GM18508 (cell line): Measurements from ENCODE around the gene MYT1.

ENCODE experiments used
- ATAC-seq: cut with Tn5 transposase; IDR thresholded peaks from one replicate; pipeline ENCODE4 v1.9.1; 2021; ENCODE audit warnings: moderate number of reproducible peaks; ENCODE audit not compliant: insufficient read depth, unreplicated experiment

MYT1 gene

GRCh38 chr20:64153861-64154589, 10.2 kb upstream of the MYT1 start:
- no peak for ATAC-seq

GRCh38 chr20:64154590-64155257, 9.5 kb upstream of the MYT1 start:
- no peak for ATAC-seq

DNA sequence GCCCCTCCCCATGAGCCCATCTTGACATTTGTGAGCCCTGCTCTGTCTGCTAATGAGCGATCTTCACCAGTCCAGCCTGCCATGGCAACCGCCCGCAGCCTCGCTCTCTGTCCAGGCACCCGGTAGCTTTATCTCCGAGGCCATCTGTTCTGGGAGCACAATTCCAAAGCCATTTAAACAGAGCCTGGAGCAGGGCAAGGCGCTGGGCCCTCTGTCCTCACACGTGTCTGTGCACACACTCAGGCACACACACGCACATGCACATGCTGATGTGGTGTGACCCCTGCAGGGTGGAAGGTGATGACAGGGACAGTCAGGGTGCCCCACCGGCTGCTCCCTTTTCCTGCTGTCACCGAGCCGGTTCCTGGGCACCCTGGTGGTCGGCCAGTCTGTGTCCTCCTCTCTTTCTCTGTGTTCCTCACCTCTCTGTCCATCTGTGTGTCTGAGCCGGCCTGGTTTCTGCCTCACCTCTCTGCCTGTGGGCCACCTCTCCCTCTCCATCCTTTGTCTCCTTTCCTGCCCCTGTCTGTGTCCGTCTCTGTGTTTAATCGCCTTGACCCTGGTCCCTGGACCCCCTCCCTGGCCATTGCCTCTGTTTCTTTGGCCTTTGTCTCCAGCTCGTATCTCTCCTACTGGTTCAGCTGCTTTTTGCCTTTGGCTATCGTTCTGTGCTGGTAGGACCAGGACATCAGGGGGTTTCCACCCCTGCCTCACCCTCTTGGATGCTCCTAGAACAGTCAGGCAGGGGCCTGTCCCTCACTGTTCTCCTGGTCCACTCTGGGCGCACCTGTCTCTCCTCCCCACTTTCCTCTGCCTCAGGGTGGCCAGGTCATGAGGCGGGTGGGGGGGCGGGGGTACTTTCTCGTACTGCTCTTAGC, 8.8 kb upstream of the MYT1 start:
- no peak for ATAC-seq

GRCh38 chr20:64156136-64156885, 7.9 kb upstream of the MYT1 start:
- no peak for ATAC-seq

DNA sequence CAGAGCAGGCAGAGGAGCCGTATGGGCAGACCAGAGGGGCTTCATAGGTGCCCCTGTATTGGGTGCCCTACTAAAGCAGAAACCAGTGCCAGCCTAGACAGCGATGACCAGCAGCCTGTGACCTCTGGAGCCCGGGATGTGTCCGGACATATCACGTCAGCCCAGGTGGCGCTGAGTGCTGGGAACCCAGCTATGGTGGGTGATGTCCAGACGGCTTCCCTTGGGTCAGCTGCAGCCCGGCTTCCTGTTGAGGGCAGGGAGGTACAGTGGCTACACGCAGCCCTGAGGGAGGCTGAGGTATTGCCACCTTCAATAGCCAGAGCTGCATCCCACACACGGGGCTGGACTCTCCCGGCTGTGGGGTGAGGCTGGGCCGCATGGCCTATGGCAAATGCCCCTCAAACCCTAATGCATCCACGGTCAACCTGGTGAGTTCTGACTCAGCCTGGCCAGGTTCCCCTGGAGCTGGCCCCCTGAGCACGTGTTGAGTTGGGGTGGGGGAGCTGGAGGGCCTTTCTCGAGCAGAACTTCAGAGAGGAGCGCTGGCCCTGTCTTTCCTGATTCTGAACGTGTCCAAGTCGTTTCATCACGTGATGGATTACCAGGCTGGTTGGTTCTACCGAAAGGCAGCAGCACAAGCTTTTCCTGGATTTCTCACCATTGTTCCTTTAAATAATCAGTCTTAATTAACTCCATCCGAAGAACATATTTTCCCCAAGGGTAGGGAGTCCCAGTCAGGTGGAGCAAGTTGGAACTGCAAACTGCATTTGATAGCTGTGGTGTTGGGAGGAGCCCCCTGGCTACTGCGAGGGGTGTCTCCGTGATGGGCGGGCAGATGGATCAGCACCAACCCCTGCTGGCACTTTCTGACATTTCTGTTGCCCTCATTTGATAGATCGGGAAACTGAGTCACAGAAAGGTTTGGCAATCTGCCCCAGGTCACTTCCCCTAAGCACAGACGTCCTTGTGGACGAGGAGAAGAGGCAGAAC, 7.1 kb upstream of the MYT1 start:
- ATAC-seq = no peak

DNA sequence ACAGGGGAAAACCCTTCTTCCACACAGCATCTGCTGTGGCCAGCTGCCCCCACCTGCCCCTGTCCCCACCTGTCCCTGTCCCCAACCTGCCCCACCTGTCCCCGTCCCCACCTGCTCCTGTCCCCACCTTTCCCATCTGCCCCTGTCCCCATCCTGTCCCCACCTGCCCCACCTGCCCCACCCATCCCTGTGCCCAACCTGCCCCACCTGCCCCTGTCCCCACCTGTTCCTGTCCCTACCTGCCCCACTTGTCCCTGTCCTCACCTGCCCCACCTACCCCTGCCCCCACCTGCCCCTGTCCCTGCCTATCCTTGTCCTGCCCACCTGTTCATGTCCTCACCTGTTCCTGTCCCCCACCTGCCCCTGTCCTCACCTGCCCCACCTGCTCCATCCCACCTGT, 6.4 kb upstream of the MYT1 start:
- ATAC-seq = no peak

GRCh38 chr20:64158346-64159285, 5.6 kb upstream of the MYT1 start:
- ATAC-seq = no peak

DNA sequence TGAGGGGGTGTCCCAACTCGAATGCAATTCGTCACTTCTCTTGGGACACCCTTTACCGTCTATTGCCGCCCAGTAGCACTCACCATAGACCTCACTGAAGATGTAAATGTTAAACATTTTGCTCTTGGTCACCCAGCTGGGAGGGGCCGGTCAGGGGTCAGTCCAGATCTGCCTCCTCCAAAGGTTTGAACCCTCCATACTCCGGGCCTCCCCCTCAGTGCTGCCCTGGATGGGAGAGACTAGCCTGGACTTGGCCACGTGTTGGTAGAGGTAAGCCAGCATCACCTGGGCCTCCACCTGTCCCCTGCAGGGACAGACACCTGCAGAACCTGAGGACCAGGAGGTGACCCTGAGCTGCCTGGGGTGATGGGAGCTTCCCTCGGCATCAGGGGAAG, 5.0 kb upstream of the MYT1 start:
- ATAC-seq = no peak

GRCh38 chr20:64159711-64160110, 4.5 kb upstream of the MYT1 start:
- ATAC-seq = no peak

DNA sequence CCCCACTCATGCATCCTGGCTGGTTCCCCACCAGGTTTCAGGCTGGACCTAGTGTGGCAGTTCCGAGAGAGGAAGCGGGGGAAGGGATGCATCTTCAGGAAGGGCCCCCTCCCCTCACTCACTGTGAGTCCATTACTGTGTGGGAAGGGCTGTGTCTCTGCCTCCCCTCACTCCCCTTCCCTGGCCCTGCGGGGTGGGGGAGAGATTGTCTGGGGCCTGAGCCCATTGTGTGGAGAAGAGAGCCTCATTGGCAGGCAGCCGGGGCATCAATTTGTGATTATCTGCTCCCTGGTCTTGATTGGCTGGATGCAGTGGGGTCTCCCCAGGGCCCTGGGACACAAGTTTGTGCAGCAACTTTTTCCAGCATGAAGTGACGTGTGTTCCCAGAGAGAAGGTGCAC, 4.1 kb upstream of the MYT1 start:
- no peak for ATAC-seq

- no peak for ATAC-seq
These were observed 3.5 kb upstream of the MYT1 start for GRCh38 chr20:64160526-64161355.

DNA sequence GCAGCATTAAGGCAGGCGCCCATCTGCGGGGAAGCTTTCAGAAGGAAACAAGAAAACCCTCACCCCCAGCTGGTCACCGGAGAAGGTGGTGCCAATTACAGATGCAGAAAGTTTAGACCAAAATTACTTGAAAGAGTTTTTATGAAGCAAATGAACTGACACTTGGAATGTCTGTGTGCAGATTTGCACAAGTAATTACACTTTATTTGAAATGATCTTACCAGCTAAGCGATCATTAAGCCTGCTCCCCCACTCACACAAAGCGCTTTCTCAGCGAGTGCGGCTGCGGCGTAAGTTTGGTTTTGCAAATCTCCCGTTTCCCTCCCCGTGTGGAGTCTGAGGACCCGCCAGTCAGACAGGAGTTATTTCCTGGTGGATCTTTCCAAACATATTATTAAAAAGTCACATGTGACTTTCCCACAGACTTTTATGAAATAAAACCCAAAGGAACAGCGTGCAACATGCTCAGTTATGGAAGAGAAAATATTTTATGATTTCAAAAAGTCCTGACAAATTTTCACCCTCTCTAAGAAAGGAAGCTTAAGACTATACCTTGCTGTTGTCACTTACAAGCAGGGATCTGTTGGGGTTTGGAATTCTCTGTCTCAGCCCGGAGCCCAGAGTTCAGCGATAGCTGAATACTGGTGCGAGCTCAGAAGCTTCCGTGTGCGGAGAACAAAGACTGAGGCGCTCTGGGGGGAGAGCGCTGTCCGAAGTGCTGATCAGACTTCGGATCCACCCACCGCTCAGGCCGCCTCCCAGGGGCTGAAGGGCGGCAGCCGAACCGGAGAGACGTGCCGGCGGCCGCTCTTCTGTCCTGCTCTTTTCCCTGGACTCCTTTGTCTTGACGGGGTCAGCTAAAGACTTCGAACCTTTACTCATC, 2.7 kb upstream of the MYT1 start:
- ATAC-seq = no peak

GRCh38 chr20:64162239-64162910, 1.9 kb upstream of the MYT1 start:
- ATAC-seq = no peak

DNA sequence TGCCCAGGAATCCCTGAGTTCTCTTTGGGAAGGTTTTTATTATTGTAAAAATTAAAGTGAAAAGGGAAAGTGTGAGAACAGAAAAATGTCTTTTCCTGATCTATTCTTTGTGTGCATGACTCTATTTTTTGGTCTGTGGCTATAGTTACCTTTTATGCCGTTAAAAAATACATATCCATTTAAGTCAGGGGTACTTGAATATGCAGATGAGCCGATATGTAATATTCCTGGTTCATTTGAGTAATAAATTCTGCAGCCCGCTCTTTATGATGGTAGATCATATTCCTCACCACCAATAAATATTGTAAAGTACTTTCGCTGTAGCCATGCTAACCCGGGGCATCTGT, 503 bp upstream of the MYT1 start:
- ATAC-seq = no peak

GRCh38 chr20:64165866-64166600, 1.8 kb downstream of the MYT1 start:
- no peak for ATAC-seq
